ENCODE data around the gene PTPRM. TPM values are rescaled to one million over a fixed set of nuclear protein-coding genes. Genes with fewer than 3 reads are reported as not detected.

The PTPRM gene
- polyA plus RNA-seq, 3 donors = 0.04 to 2.1 (median 0.66) TPM

DNA sequence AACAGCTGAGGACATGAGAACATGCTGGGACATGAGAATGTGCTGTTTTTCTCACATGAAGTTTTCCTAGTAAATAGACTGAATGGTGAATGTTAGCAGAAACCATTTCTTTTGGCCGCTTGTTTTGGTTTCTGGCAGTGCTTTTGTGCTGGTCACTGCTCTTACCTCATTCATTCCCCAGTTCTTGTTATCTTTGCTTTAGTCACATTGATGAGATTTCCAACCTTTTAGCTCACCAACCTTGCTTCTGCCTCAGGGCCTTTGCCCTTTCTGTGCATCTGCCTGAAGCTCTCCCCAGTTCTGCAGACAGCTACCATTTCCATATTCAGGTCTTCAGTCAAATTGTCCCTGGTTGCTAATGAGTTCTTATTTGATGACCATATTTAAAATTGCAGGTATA lies 91.6 kb downstream of the PTPRM start:
- H3K9me3 Mint-ChIP-seq = peaks cover 2 to 9% (median 3%) of the 10 kb centered on the region in 7 donors
- no CpG with 5 or more reads among the region's 1 CpG for WGBS (ENCODE audit: insufficient coverage)
- H3K27me3 Mint-ChIP-seq (ENCODE audit: low read depth in 3 of 3) = peaks cover 0 to 4% (median 2%) of the 10 kb centered on the region in 3 donors

DNA sequence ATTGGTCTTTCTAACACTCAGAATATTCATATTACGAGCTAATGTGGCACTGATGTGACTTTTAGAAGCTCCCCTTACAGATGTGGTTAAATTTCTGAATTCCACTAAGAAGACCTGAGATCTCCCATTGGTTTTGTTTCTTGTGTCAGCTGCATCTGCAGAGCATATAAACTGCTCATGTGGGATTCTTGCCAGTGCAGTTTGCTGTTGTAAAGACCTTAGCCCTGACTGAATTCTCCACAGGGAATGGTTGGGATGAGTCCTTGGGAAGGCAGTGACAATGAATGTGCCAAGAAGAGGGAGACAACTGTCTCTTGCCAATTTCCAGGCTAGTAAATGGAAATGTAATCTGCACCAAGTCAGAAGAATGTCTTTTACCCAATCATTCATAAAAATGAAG lies 94.1 kb downstream of the PTPRM start:
- Mint-ChIP-seq H3K27me3 (ENCODE audit: low read depth in 3 of 3) (peaks cover 0 to 4% (median 2%) of the 10 kb centered on the region in 3 donors), H3K9me3 (peaks cover 0 to 4% (median under 1%) of the 10 kb centered on the region in 7 donors), H3K27ac (no peak overlapping the region), H3K4me1 (peaks cover 3% of the 10 kb centered on the region), H3K36me3 (no peaks in the 10 kb centered on the region), H3K4me3 (no peak overlapping the region)
- no peaks in the 10 kb centered on the region for H3K36me3 ChIP-seq (replicated peaks in 1 of 2; ENCODE audit: control insufficient read depth in 1 of 2, insufficient read depth in 2 of 2, low read length in 2 of 2)
- H3K9ac ChIP-seq (ENCODE audit: insufficient read depth, low read length, poor library complexity, severe bottlenecking) = no peak overlapping the region
- no peaks in the 10 kb centered on the region for H3K79me2 ChIP-seq (ENCODE audit: insufficient read depth, low read length)
- no peaks in the 10 kb centered on the region for H3K27me3 ChIP-seq (ENCODE audit: control insufficient read depth in 2 of 2, insufficient read depth in 2 of 2, low read length in 2 of 2)
- H3K27ac ChIP-seq (ENCODE audit: low read depth in 1 of 2, low read length in 2 of 2) = no peak overlapping the region
- TF ChIP-seq, protein P1, sequence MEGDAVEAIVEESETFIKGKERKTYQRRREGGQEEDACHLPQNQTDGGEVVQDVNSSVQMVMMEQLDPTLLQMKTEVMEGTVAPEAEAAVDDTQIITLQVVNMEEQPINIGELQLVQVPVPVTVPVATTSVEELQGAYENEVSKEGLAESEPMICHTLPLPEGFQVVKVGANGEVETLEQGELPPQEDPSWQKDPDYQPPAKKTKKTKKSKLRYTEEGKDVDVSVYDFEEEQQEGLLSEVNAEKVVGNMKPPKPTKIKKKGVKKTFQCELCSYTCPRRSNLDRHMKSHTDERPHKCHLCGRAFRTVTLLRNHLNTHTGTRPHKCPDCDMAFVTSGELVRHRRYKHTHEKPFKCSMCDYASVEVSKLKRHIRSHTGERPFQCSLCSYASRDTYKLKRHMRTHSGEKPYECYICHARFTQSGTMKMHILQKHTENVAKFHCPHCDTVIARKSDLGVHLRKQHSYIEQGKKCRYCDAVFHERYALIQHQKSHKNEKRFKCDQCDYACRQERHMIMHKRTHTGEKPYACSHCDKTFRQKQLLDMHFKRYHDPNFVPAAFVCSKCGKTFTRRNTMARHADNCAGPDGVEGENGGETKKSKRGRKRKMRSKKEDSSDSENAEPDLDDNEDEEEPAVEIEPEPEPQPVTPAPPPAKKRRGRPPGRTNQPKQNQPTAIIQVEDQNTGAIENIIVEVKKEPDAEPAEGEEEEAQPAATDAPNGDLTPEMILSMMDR (IDR thresholded peaks at IDR 0.05) = no peak
- H2AFZ ChIP-seq (ENCODE audit: insufficient read depth, low read depth, low read length, poor library complexity, severe bottlenecking) = no peak overlapping the region
- H3K4me2 ChIP-seq (replicated peaks; ENCODE audit: extremely low read depth, low read length, poor library complexity, severe bottlenecking) = no peak overlapping the region
- no peaks in the 10 kb centered on the region for H3K4me1 ChIP-seq (ENCODE audit: control insufficient read depth in 1 of 2, insufficient read depth in 2 of 2, low read length in 2 of 2)
- DNase-seq = no peak
- 100% methylated on average over 1 of the region's 1 CpG for WGBS (ENCODE audit: insufficient coverage)
- intact Hi-C loops (cut with micrococcal nuclease) = no loop called here
- H4K20me1 ChIP-seq (ENCODE audit: insufficient read depth, low read length) = no peaks in the 10 kb centered on the region
- H3K9me3 ChIP-seq (replicated peaks in 1 of 2; ENCODE audit: control insufficient read depth in 1 of 2, insufficient read depth in 1 of 2, low read length in 2 of 2) = no peaks in the 10 kb centered on the region
- no peak overlapping the region for H3K4me3 ChIP-seq (replicated peaks in 1 of 3; ENCODE audit: low read depth in 2 of 3, low read length in 3 of 3)

More for the DNA sequence above, 91.6 kb downstream of the PTPRM start:
- Mint-ChIP-seq H3K27ac (no peak overlapping the region), H3K36me3 (no peaks in the 10 kb centered on the region), H3K4me3 (no peak overlapping the region), H3K4me1 (peaks cover 5% of the 10 kb centered on the region)
- Histone ChIP-seq H3K4me3 (replicated peaks in 1 of 3; ENCODE audit: low read depth in 2 of 3, low read length in 3 of 3) (no peak overlapping the region), H4K20me1 (ENCODE audit: insufficient read depth, low read length) (no peaks in the 10 kb centered on the region), H3K4me1 (ENCODE audit: control insufficient read depth in 1 of 2, insufficient read depth in 2 of 2, low read length in 2 of 2) (no peaks in the 10 kb centered on the region), H3K9me3 (replicated peaks in 1 of 2; ENCODE audit: control insufficient read depth in 1 of 2, insufficient read depth in 1 of 2, low read length in 2 of 2) (no peaks in the 10 kb centered on the region), H3K79me2 (ENCODE audit: insufficient read depth, low read length) (no peaks in the 10 kb centered on the region), H3K9ac (ENCODE audit: insufficient read depth, low read length, poor library complexity, severe bottlenecking) (no peak overlapping the region), H3K36me3 (replicated peaks in 1 of 2; ENCODE audit: control insufficient read depth in 1 of 2, insufficient read depth in 2 of 2, low read length in 2 of 2) (no peaks in the 10 kb centered on the region), H3K27me3 (ENCODE audit: control insufficient read depth in 2 of 2, insufficient read depth in 2 of 2, low read length in 2 of 2) (no peaks in the 10 kb centered on the region), H2AFZ (ENCODE audit: insufficient read depth, low read depth, low read length, poor library complexity, severe bottlenecking) (no peak overlapping the region), H3K27ac (ENCODE audit: low read depth in 1 of 2, low read length in 2 of 2) (no peak overlapping the region), H3K4me2 (replicated peaks; ENCODE audit: extremely low read depth, low read length, poor library complexity, severe bottlenecking) (no peak overlapping the region)
- no peak for DNase-seq
- intact Hi-C loops (cut with micrococcal nuclease) = no loop called here
- TF ChIP-seq, protein P1 (IDR thresholded peaks at IDR 0.05) = no peak
